AG10803 (cell line): ENCODE data around the gene BABAM2.
A peak's percentile ranks its signal among the peaks of the same experiment; 100 is the strongest.

Experiments used
- DNase-seq: peaks from one replicate; pipeline ENCODE4 v3.0.0; 2010; ENCODE audit warnings: low read depth
- H3K4me3 ChIP-seq: 2 replicates; pipeline ENCODE4 v1.5.1; 2011; ENCODE audit warnings: mild to moderate bottlenecking, low read length, control low read depth
- TF ChIP-seq, protein P1 (sequence below): conservative IDR thresholded peaks from 2 replicates; pipeline ENCODE4 v1.5.1; 2011; ENCODE audit warnings: mild to moderate bottlenecking, low read length, control low read depth, inconsistent platforms

Gene BABAM2

DNA sequence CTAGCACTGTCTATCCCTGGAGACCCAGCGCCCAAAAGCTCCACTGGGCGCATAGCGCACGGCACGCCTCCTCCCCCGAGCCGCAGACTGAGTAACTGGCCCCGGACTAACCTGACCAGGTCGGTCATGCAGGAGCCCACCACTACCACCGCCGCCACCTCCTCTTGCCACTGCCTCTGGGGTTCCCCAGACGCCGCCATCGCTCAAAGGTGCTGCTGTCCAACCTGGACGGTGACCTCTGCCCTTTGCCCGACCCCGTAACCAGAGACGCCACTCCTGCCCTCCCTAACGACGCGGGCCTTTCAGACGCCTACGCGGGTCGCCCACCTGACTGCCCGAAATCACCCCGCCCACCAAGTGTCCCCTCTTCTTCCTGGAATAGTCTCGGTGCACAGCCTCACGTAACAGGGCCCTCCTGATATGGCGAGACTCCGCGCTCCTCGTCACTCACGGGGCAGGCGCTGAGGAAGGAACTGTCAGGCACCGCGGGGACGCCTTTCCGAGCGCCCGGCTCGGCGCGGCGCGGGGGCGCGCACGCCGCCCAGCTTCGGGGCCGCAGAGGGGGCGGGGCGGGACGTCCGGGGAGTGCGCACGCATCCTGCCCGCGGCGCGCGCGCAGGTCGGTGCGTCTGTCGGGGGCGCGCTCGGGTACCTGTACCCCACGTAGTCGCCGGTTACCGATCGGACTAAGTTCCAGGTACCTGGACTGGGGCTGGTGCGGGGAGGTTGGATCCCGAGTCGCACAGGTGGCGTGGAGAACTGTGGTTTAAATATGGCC, at the start of gene BABAM2, which contains the start of gene RBKS:
TSS of gene BABAM2 (plus strand) at position 584 of the 778 bp plus-strand sequence. CDS start 3,828 bp downstream, outside the sequence.
TSS of gene RBKS (minus strand) at position 242 of the 778 bp plus-strand sequence. CDS start at position 200, 42 bp downstream.
- peak; percentile 79 for DNase-seq
- TF ChIP-seq, protein P1, sequence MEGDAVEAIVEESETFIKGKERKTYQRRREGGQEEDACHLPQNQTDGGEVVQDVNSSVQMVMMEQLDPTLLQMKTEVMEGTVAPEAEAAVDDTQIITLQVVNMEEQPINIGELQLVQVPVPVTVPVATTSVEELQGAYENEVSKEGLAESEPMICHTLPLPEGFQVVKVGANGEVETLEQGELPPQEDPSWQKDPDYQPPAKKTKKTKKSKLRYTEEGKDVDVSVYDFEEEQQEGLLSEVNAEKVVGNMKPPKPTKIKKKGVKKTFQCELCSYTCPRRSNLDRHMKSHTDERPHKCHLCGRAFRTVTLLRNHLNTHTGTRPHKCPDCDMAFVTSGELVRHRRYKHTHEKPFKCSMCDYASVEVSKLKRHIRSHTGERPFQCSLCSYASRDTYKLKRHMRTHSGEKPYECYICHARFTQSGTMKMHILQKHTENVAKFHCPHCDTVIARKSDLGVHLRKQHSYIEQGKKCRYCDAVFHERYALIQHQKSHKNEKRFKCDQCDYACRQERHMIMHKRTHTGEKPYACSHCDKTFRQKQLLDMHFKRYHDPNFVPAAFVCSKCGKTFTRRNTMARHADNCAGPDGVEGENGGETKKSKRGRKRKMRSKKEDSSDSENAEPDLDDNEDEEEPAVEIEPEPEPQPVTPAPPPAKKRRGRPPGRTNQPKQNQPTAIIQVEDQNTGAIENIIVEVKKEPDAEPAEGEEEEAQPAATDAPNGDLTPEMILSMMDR, result no peak
- peak within 1 kb of the TSS; percentile 90 for H3K4me3 ChIP-seq

DNA sequence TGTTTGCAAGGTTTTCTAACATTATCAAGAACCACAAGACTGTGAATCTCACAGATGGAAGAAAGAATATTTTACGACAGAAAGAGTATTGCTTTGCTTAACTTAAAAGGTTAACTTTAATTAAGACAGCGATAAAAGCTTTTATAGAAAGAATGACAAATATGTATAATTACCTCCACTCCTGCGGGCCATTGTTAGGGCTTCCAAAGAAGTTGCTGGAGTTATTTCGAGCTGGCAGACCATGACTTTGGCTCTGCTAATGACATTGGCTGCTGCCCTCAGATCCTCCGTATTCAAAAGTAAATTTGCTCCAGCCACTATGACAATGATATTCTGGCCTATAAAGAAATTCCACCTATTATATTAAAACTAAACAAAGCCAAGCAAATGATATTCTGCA, 47.6 kb upstream of the BABAM2 start:
- TF ChIP-seq, protein P1, result no peak
- DNase-seq, result no peak
- H3K4me3 ChIP-seq, result no peak overlapping the region

DNA sequence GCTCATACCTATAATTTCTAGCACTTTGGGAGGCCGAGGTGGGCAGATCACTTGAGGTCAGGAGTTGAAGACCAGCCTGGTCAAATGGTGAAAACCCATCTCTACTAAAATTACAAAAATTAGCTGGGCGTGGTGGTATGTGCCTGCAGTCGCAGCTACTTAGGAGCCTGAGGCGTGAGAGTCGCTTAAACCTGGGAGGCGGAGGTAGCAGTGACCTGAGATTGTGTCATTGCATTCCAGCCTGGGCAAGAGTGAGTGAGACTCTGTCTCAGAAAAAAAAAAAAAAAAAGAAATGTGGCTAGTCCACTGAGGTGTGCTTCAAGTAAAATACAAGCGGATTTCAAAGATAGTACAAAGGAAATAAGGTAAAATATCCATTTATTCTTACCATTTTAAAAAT, 46.5 kb upstream of the BABAM2 start:
- DNase-seq, result no peak
- TF ChIP-seq, protein P1, result no peak
- H3K4me3 ChIP-seq, result no peak overlapping the region

DNA sequence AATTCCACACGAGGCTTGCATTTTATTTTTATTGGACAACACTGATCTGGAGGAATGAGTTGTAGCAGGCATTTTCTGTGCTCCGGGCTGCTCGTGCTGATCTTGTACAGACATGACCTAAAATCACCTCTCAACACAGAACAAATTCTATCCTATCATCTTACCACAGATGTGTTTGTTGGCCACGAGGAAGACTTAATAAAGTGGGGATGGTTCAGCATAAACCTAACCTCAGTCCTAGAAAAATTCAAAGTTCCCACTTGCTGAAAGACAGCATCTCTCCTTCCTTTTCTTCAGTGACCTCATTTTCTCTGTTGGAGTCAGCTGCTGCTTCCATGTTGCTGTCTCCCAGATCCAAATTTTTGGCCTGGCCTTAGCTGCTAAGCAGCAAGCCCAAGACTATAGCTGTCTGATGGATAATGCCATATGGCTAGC, 45.7 kb upstream of the BABAM2 start:
- TF ChIP-seq, protein P1, result no peak
- DNase-seq, result no peak
- H3K4me3 ChIP-seq, result no peak overlapping the region

DNA sequence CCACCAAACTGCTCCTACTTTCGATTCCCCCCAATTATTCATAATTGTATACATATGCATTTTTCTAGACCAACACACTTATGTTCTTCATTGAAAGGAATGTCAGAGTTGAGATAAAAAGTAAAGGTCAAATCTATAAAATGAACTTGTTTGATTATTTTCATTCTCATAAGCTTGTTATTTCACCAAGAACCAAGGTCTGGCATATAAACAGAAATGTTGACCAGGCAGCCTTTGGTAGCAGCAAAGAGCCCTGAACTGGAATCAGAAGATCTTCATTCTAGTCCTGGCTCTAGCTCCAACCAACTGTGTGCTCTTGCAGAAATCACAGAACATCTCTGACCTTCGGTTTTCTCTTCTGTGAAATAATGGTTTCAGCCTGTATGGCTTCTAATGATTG, 43.2 kb upstream of the BABAM2 start:
- TF ChIP-seq, protein P1, result no peak
- no peak for DNase-seq
- no peak overlapping the region for H3K4me3 ChIP-seq

DNA sequence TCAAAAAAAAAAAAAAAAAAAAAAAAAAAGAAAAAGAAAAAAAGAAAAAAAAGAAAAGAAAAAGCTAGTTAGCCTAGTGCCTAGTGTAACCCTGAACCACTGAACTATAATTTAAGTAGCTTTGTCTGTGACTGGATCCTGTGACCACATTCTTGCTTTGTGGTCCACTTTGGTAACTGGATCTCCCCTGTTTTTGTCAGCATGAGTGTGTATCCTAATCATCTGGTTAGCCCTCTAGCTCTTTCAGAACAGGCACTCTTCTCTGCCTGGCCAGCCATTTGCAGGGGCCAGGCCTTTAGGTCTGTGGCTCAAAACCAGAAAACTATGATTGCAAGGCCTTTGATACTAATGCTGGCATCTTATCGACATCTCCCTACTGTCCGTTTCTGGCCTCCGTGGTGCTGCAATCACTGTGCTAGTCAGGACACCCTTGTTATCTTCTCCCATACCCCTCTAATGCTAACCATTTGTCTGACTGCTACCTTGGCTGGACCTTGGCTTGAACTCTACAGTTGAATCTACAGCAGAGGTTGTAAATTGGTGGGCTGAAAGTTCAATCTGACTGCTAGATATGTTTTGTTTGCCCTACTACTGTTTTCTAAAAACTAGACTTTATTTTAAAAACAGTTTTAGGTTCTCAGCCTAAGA, 40.8 kb upstream of the BABAM2 start:
- TF ChIP-seq, protein P1, result no peak
- DNase-seq, result no peak
- no peak overlapping the region for H3K4me3 ChIP-seq

DNA sequence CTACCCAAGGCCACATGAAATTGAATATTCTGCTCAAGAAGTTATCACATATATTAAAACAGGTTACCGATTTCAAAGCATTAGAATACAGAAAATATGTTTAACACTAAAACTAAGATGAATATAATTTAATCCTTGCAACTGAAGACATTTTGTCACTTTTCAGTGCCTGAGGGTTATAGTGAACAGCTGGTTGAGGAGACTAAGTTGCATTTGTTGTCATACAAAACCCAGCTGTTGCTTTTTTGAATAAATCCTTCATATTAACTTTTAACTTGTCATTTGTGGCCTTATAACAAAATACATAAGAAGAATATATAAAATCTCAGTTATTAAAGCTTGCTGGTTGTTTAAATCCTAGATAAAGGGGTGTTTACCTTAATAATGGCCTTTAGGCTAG, 37.8 kb upstream of the BABAM2 start:
- no peak for DNase-seq
- TF ChIP-seq, protein P1, result no peak

More for the DNA sequence above, 37.8 kb upstream of the BABAM2 start:
- no peak overlapping the region for H3K4me3 ChIP-seq
